ENCODE results near the gene SLC25A27.

SLC25A27 gene

GRCh38 chr6:46684771-46685170 lies 32.0 kb downstream of the SLC25A27 start:
- Histone ChIP-seq H2AFZ (ENCODE audit: low read depth, low read length) (no peak overlapping the region), H3K27me3 (ENCODE audit: low read depth, low read length) (0 out of 2 replicates have a peak, but pooled peaks cover 1% of the 10 kb centered on the region), H3K27ac (ENCODE audit: low read length) (no peak overlapping the region), H3K36me3 (replicated peaks; ENCODE audit: low read depth, low read length) (no peaks in the 10 kb centered on the region), H3K4me1 (ENCODE audit: low read length) (no peaks in the 10 kb centered on the region), H3K9ac (ENCODE audit: low read length) (no peak overlapping the region), H3K4me2 (ENCODE audit: low read length) (no peak overlapping the region), H4K20me1 (ENCODE audit: insufficient read depth, low read length) (no peaks in the 10 kb centered on the region), H3K9me3 (ENCODE audit: insufficient read depth, low read length) (no peaks in the 10 kb centered on the region), H3K4me3 (ENCODE audit: low read length) (no peak overlapping the region), H3K79me2 (ENCODE audit: low read length) (no peaks in the 10 kb centered on the region)
- TF ChIP-seq CTCF (IDR thresholded peaks at IDR 0.05; ENCODE audit: low read depth, low read length) (no peak), EZH2phosphoT487 (IDR thresholded peaks at IDR 0.05; ENCODE audit: low read depth) (no peak)

- H3K9ac ChIP-seq (ENCODE audit: low read length), result no peak within 1 kb of the TSS
- no peak within 1 kb of the TSS for H3K27ac ChIP-seq (ENCODE audit: low read length)
- no peaks in the 10 kb centered on the region for H4K20me1 ChIP-seq (ENCODE audit: insufficient read depth, low read length)
- TF ChIP-seq CTCF (IDR thresholded peaks at IDR 0.05; ENCODE audit: low read depth, low read length) (no peak), EZH2phosphoT487 (IDR thresholded peaks at IDR 0.05; ENCODE audit: low read depth) (no peak)
- H3K27me3 ChIP-seq (ENCODE audit: low read depth, low read length), result peaks cover 13% of the 10 kb centered on the region
- H3K36me3 ChIP-seq (replicated peaks; ENCODE audit: low read depth, low read length), result no peaks in the 10 kb centered on the region
- H3K79me2 ChIP-seq (ENCODE audit: low read length), result no peaks in the 10 kb centered on the region
- no peak within 1 kb of the TSS for H2AFZ ChIP-seq (ENCODE audit: low read depth, low read length)
- H3K4me3 ChIP-seq (ENCODE audit: low read length), result no peak within 1 kb of the TSS
- no peak within 1 kb of the TSS for H3K4me2 ChIP-seq (ENCODE audit: low read length)
- H3K4me1 ChIP-seq (ENCODE audit: low read length), result no peaks in the 10 kb centered on the region
- H3K9me3 ChIP-seq (ENCODE audit: insufficient read depth, low read length), result no peaks in the 10 kb centered on the region
These were observed 34.9 kb downstream of the SLC25A27 start, which contains the start of gene TDRD6 for GRCh38 chr6:46687619-46688097. TSS of gene TDRD6 (plus strand) at chr6:46687885. CDS start at chr6:46688129, 244 bp downstream.

GRCh38 chr6:46688117-46688965 lies 35.6 kb downstream of the SLC25A27 start:
- Histone ChIP-seq H3K27me3 (ENCODE audit: low read depth, low read length) (peaks cover 19% of the 10 kb centered on the region), H3K4me1 (ENCODE audit: low read length) (no peaks in the 10 kb centered on the region), H4K20me1 (ENCODE audit: insufficient read depth, low read length) (no peaks in the 10 kb centered on the region), H3K9ac (ENCODE audit: low read length) (no peak overlapping the region), H2AFZ (ENCODE audit: low read depth, low read length) (no peak overlapping the region), H3K4me3 (ENCODE audit: low read length) (no peak overlapping the region), H3K27ac (ENCODE audit: low read length) (no peak overlapping the region), H3K4me2 (ENCODE audit: low read length) (no peak overlapping the region), H3K36me3 (replicated peaks; ENCODE audit: low read depth, low read length) (no peaks in the 10 kb centered on the region), H3K79me2 (ENCODE audit: low read length) (no peaks in the 10 kb centered on the region), H3K9me3 (ENCODE audit: insufficient read depth, low read length) (no peaks in the 10 kb centered on the region)
- no peak for TF ChIP-seq CTCF (IDR thresholded peaks at IDR 0.05; ENCODE audit: low read depth, low read length)
- no peak for TF ChIP-seq EZH2phosphoT487 (IDR thresholded peaks at IDR 0.05; ENCODE audit: low read depth)

GRCh38 chr6:46688966-46689335 lies 36.2 kb downstream of the SLC25A27 start:
- Histone ChIP-seq H3K4me2 (ENCODE audit: low read length) (no peak overlapping the region), H4K20me1 (ENCODE audit: insufficient read depth, low read length) (no peaks in the 10 kb centered on the region), H3K27me3 (ENCODE audit: low read depth, low read length) (peaks cover 25% of the 10 kb centered on the region), H3K9ac (ENCODE audit: low read length) (no peak overlapping the region), H3K9me3 (ENCODE audit: insufficient read depth, low read length) (no peaks in the 10 kb centered on the region), H2AFZ (ENCODE audit: low read depth, low read length) (no peak overlapping the region), H3K4me1 (ENCODE audit: low read length) (no peaks in the 10 kb centered on the region), H3K36me3 (replicated peaks; ENCODE audit: low read depth, low read length) (no peaks in the 10 kb centered on the region), H3K27ac (ENCODE audit: low read length) (no peak overlapping the region), H3K79me2 (ENCODE audit: low read length) (no peaks in the 10 kb centered on the region), H3K4me3 (ENCODE audit: low read length) (no peak overlapping the region)
- no peak for TF ChIP-seq CTCF (IDR thresholded peaks at IDR 0.05; ENCODE audit: low read depth, low read length)
- TF ChIP-seq EZH2phosphoT487 (IDR thresholded peaks at IDR 0.05; ENCODE audit: low read depth), result no peak
